NCI-H1105 treated with DMSO at 0.1 percent for 48 hours (cell line): ENCODE measurements around the gene FLOT2.
"Not testable (repeated sequence)": the region's sequence is repeated elsewhere in the genome, so short reads cannot be mapped to it uniquely, and the experiment has no call there.

Experiments used
- DNase-seq: peaks from one replicate; lab custom pipeline; 2025; lab: John Stamatoyannopoulos, UW

FLOT2 gene

GRCh38 chr17:28873839-28874238 lies 23.7 kb downstream of the FLOT2 start:
- DNase-seq: no peak

GRCh38 chr17:28871056-28871579 lies 26.4 kb downstream of the FLOT2 start:
- no peak for DNase-seq

GRCh38 chr17:28867276-28867675 lies 30.3 kb downstream of the FLOT2 start:
- no peak for DNase-seq

GRCh38 chr17:28865946-28866752 lies 31.4 kb downstream of the FLOT2 start:
- no peak for DNase-seq

GRCh38 chr17:28864991-28865849 lies 32.3 kb downstream of the FLOT2 start:
- DNase-seq: no peak

GRCh38 chr17:28863953-28864352 lies 33.6 kb downstream of the FLOT2 start:
- DNase-seq: no peak

- DNase-seq: no peak
These were observed 35.0 kb downstream of the FLOT2 start for GRCh38 chr17:28862561-28862960.

GRCh38 chr17:28861393-28862203 lies 35.9 kb downstream of the FLOT2 start:
- no peak for DNase-seq

GRCh38 chr17:28860363-28860808 lies 37.1 kb downstream of the FLOT2 start:
- DNase-seq: no peak

GRCh38 chr17:28858801-28859355 lies 38.7 kb downstream of the FLOT2 start:
- DNase-seq: no peak

GRCh38 chr17:28857905-28858800 lies 39.4 kb downstream of the FLOT2 start:
- DNase-seq: no peak

GRCh38 chr17:28856028-28856574 lies 41.4 kb downstream of the FLOT2 start:
- DNase-seq: no peak

GRCh38 chr17:28855336-28855679 lies 42.2 kb downstream of the FLOT2 start:
- no peak for DNase-seq

- DNase-seq: peak; percentile 78
These were observed 42.8 kb downstream of the FLOT2 start, which contains the start of gene ERAL1 for GRCh38 chr17:28854457-28855335. Gene ERAL1 (plus strand): TSS chr17:28855016. CDS start chr17:28855035, 19 bp downstream.

GRCh38 chr17:28853295-28853694 lies 44.2 kb downstream of the FLOT2 start:
- DNase-seq: no peak

- no peak for DNase-seq
These were observed 48.3 kb downstream of the FLOT2 start for GRCh38 chr17:28849281-28849680.

GRCh38 chr17:28848667-28849066 lies 48.9 kb downstream of the FLOT2 start:
- DNase-seq: not testable (repeated sequence)

- not testable (repeated sequence) for DNase-seq
These were observed 50.8 kb downstream of the FLOT2 start for GRCh38 chr17:28846699-28847098.

GRCh38 chr17:28846231-28846630 lies 51.3 kb downstream of the FLOT2 start:
- DNase-seq: no peak
